GM23338 (cell line): ENCODE data around the gene FGF1. TPM values are rescaled to one million over a fixed set of nuclear protein-coding genes. Genes with fewer than 3 reads are reported as not detected.
A peak's percentile ranks its signal among the peaks of the same experiment; 100 is the strongest.

Experiments used
- ATAC-seq: fragments of 200-7000 bp; cut with Tn5 transposase; 3 replicates; pipeline ENCODE4 v1.9.1; 2020
- DNase-seq: peaks from one replicate; pipeline ENCODE4 v3.0.0-alpha.2; 2015; ENCODE audit warnings: low spot score
- H2AFZ ChIP-seq: fragments of 200-600 bp; sonication (generic); 2 replicates; pipeline ENCODE4 v1.8.0; 2016; ENCODE audit warnings: antibody characterized with exemption, mild to moderate bottlenecking, moderate library complexity
- H3F3A ChIP-seq: fragments of 200-600 bp; sonication (generic); replicated peaks from 2 replicates; pipeline ENCODE4 v1.8.0; 2017; ENCODE audit warnings: antibody characterized with exemption, mixed run types, low read depth
- H3K27ac ChIP-seq: fragments of 200-600 bp; sonication (generic); 2 replicates; pipeline ENCODE4 v1.6.1; 2016; ENCODE audit warnings: low read depth
- H3K27me3 ChIP-seq: fragments of 200-600 bp; sonication (generic); 2 replicates; pipeline ENCODE4 v1.8.0; 2016; ENCODE audit warnings: mild to moderate bottlenecking, mixed run types, moderate library complexity; ENCODE audit not compliant: insufficient read depth
- H3K36me3 ChIP-seq: fragments of 200-600 bp; sonication (generic); 2 replicates; pipeline ENCODE4 v1.8.0; 2016; ENCODE audit warnings: mild to moderate bottlenecking; ENCODE audit not compliant: insufficient read depth
- H3K4me1 ChIP-seq: fragments of 200-600 bp; sonication (generic); 2 replicates; pipeline ENCODE4 v1.8.0; 2016; ENCODE audit warnings: mild to moderate bottlenecking, moderate library complexity; ENCODE audit not compliant: insufficient read depth
- H3K4me2 ChIP-seq: fragments of 200-600 bp; sonication (generic); 2 replicates; pipeline ENCODE4 v1.7.1; 2017; ENCODE audit warnings: mixed run types
- H3K4me3 ChIP-seq: fragments of 200-600 bp; sonication (generic); 2 replicates; pipeline ENCODE4 v1.6.1; 2016; ENCODE audit warnings: mixed run types
- H3K79me2 ChIP-seq: fragments of 200-600 bp; sonication (generic); replicated peaks from 2 replicates; pipeline ENCODE4 v1.8.0; 2017; ENCODE audit warnings: mild to moderate bottlenecking; ENCODE audit not compliant: insufficient read depth
- H3K9me2 ChIP-seq: fragments of 200-600 bp; sonication (generic); 2 replicates; pipeline ENCODE4 v1.8.0; 2017; ENCODE audit not compliant: insufficient read depth
- H4K20me1 ChIP-seq: fragments of 200-600 bp; sonication (generic); replicated peaks from 2 replicates; pipeline ENCODE4 v1.8.0; 2017; ENCODE audit warnings: mild to moderate bottlenecking; ENCODE audit not compliant: insufficient read depth
- H3K27ac Mint-ChIP-seq: 2 replicates; pipeline ENCODE4 v1.8.0; 2020; ENCODE audit warnings: inconsistent platforms, mild to moderate bottlenecking, moderate library complexity, mixed read lengths
- H3K27me3 Mint-ChIP-seq: 3 replicates; pipeline ENCODE4 v1.8.0; 2022; ENCODE audit warnings: low read depth, mild to moderate bottlenecking, moderate library complexity, mixed read lengths, inconsistent platforms; ENCODE audit not compliant: insufficient read depth, poor library complexity
- H3K36me3 Mint-ChIP-seq: 3 replicates; pipeline ENCODE4 v1.8.0; 2021; ENCODE audit warnings: low read depth, mild to moderate bottlenecking, inconsistent platforms, moderate library complexity, mixed read lengths
- H3K4me1 Mint-ChIP-seq: 3 replicates; pipeline ENCODE4 v1.8.0; 2020; ENCODE audit warnings: mild to moderate bottlenecking, inconsistent platforms, mixed read lengths
- H3K4me3 Mint-ChIP-seq: 3 replicates; pipeline ENCODE4 v1.8.0; 2021; ENCODE audit warnings: moderate library complexity, mild to moderate bottlenecking, inconsistent platforms, mixed read lengths
- H3K9me3 Mint-ChIP-seq: 3 replicates; pipeline ENCODE4 v1.8.0; 2020; ENCODE audit warnings: moderate library complexity, mild to moderate bottlenecking, inconsistent platforms, mixed read lengths
- CREB1 ChIP-seq: fragments of 250-450 bp; sonication (Bioruptor Pico); IDR thresholded peaks from 2 replicates; pipeline ENCODE4 v1.5.0; 2020; ENCODE audit warnings: low read depth, mild to moderate bottlenecking, moderate library complexity
- CTCF ChIP-seq, 2 experiments: fragments of 200-600 bp in 1 of 2; sonication (generic) in 1 of 2; conservative IDR thresholded peaks; 2 replicates each; pipeline versions ENCODE4 v1.5.1 to v1.6.1; 2016 to 2017; ENCODE audit warnings: antibody characterized with exemption in 2 of 2, low read depth in 2 of 2, mild to moderate bottlenecking in 2 of 2, moderate library complexity in 1 of 2
- ETS1 ChIP-seq: IDR thresholded peaks from 2 replicates; pipeline ENCODE4 v1.6.1; 2016; ENCODE audit warnings: antibody characterized with exemption
- EZH2 ChIP-seq: fragments of 200-600 bp; sonication (generic); IDR thresholded peaks from one replicate; pipeline ENCODE4 v1.8.0; 2017; ENCODE audit warnings: antibody characterized with exemption, mild to moderate bottlenecking, low read depth; ENCODE audit not compliant: unreplicated experiment
- EZH2phosphoT487 ChIP-seq: fragments of 200-600 bp; sonication (generic); IDR thresholded peaks from one replicate; pipeline ENCODE4 v1.8.1; 2018; ENCODE audit warnings: antibody characterized with exemption; ENCODE audit not compliant: unreplicated experiment
- NANOG ChIP-seq: IDR thresholded peaks from 2 replicates; pipeline ENCODE4 v1.6.1; 2016; ENCODE audit warnings: antibody characterized with exemption, borderline replicate concordance
- REST ChIP-seq: IDR thresholded peaks from one replicate; pipeline ENCODE4 v1.6.1; 2018; ENCODE audit warnings: antibody characterized with exemption; ENCODE audit not compliant: unreplicated experiment
- STAT1 ChIP-seq: IDR thresholded peaks from one replicate; pipeline ENCODE4 v1.6.1; 2016; ENCODE audit warnings: antibody characterized with exemption; ENCODE audit not compliant: unreplicated experiment
- ZNF331 ChIP-seq: fragments of 250-450 bp; sonication (Bioruptor Pico); IDR thresholded peaks from 2 replicates; pipeline ENCODE4 v1.5.0; 2020; ENCODE audit warnings: low read depth, mild to moderate bottlenecking, moderate library complexity
- ZNF462 ChIP-seq: fragments of 250-450 bp; sonication (Bioruptor Pico); IDR thresholded peaks from 2 replicates; pipeline ENCODE4 v1.5.0; 2020; ENCODE audit warnings: mild to moderate bottlenecking, moderate library complexity
- polyA plus RNA-seq: library from polyadenylated mRNA; unstranded; fragments of >200 nt; fragmentation: Nextera tagmentation; extraction: Ambion mirVana; gene quantifications from 2 replicates; pipeline ENCODE4 v1.2.1, GENCODE V29; 2016
- total RNA-seq: library from RNA; depleted of rRNA; stranded (reverse); fragments of >200 nt; shearing (Covaris generic); gene quantifications from 2 replicates; pipeline ENCODE4 v1.2.3, GENCODE V29; 2014

Gene FGF1
- total and polyA plus RNA-seq, 2 experiments from 2014 or later = 0.21 to 0.34 TPM

- TF ChIP-seq ZNF462 (CRISPR knock-in tag) (no peak), ZNF331 (CRISPR knock-in tag) (no peak), EZH2 (no peak)
These were observed 17.6 kb downstream of the FGF1 start (continued) for GRCh38 chr5:142668336-142668735.

- no peak overlapping the region for H3K27ac ChIP-seq
- H4K20me1 ChIP-seq = no peaks in the 10 kb centered on the region
- peaks cover 6% of the 10 kb centered on the region for H3K4me1 ChIP-seq
- no peaks in the 10 kb centered on the region for H3K36me3 Mint-ChIP-seq
- H3K36me3 ChIP-seq = no peaks in the 10 kb centered on the region
- DNase-seq (no peak), ATAC-seq (peak; percentile 52; the same call in 2 of the 3 replicates)
- H3K79me2 ChIP-seq = no peaks in the 10 kb centered on the region
- peaks cover 15% of the 10 kb centered on the region for H3K4me1 Mint-ChIP-seq
- H2AFZ ChIP-seq = no peak overlapping the region; the same call in 1 of the 2 replicates
- no peaks in the 10 kb centered on the region for H3K27me3 Mint-ChIP-seq
- no peak overlapping the region for H3K27ac Mint-ChIP-seq
- H3F3A ChIP-seq = no peaks in the 10 kb centered on the region
- H3K27me3 ChIP-seq = no peaks in the 10 kb centered on the region
- H3K9me3 Mint-ChIP-seq = no peaks in the 10 kb centered on the region
- no peak overlapping the region for H3K4me2 ChIP-seq
- no peak overlapping the region for H3K4me3 Mint-ChIP-seq
- H3K9me2 ChIP-seq = peaks cover 12% of the 10 kb centered on the region; the same call in 1 of the 2 replicates
- no peak overlapping the region for H3K4me3 ChIP-seq
- TF ChIP-seq CTCF (conservative IDR thresholded peaks at IDR 0.05; ENCODE audit: low read depth in 2 of 2) (no peak), STAT1 (no peak), NANOG (no peak), REST (no peak), EZH2phosphoT487 (no peak), ETS1 (no peak), CREB1 (CRISPR knock-in tag) (no peak)
These were observed 18.1 kb downstream of the FGF1 start for GRCh38 chr5:142667831-142668230.
